ENCODE data around the gene TRAF5.
A peak's percentile ranks its signal among the peaks of the same experiment; 100 is the strongest.
"Not testable (repeated sequence)": the region's sequence is repeated elsewhere in the genome, so short reads cannot be mapped to it uniquely, and the experiment has no call there.

The TRAF5 gene

GRCh38 chr1:211375146-211375818, 48.6 kb downstream of the TRAF5 start:
- H3K27ac ChIP-seq = no peak overlapping the region
- no peak for DNase-seq (ENCODE audit: low read depth, low spot score)

GRCh38 chr1:211375949-211376348, 49.3 kb downstream of the TRAF5 start:
- H3K27ac ChIP-seq = no peak overlapping the region
- no peak for DNase-seq (ENCODE audit: low read depth, low spot score)

GRCh38 chr1:211376807-211377470, 50.3 kb downstream of the TRAF5 start:
- DNase-seq (ENCODE audit: low read depth, low spot score) = no peak
- no peak overlapping the region for H3K27ac ChIP-seq

GRCh38 chr1:211377539-211378450, 51.2 kb downstream of the TRAF5 start:
- no peak for DNase-seq (ENCODE audit: low read depth, low spot score)
- no peak overlapping the region for H3K27ac ChIP-seq

- DNase-seq (ENCODE audit: low read depth, low spot score) = no peak
- no peak overlapping the region for H3K27ac ChIP-seq
Measured at GRCh38 chr1:211378844-211379243, 52.2 kb downstream of the TRAF5 start.

GRCh38 chr1:211379446-211379845, 52.8 kb downstream of the TRAF5 start:
- H3K27ac ChIP-seq = no peak overlapping the region
- no peak for DNase-seq (ENCODE audit: low read depth, low spot score)

GRCh38 chr1:211381481-211382181, 55.0 kb downstream of the TRAF5 start:
- DNase-seq (ENCODE audit: low read depth, low spot score) = no peak
- peak overlapping the region; percentile 86 for H3K27ac ChIP-seq

- peak overlapping the region; percentile 86 for H3K27ac ChIP-seq
- DNase-seq (ENCODE audit: low read depth, low spot score) = no peak
Measured at GRCh38 chr1:211382182-211382713, 55.6 kb downstream of the TRAF5 start.

- DNase-seq (ENCODE audit: low read depth, low spot score) = peak; percentile 46
- peak overlapping the region; percentile 86 for H3K27ac ChIP-seq
Measured at GRCh38 chr1:211382714-211383480, 56.3 kb downstream of the TRAF5 start.

- no peak for DNase-seq (ENCODE audit: low read depth, low spot score)
- H3K27ac ChIP-seq = no peak overlapping the region
Measured at GRCh38 chr1:211384524-211384923, 57.9 kb downstream of the TRAF5 start.

- no peak overlapping the region for H3K27ac ChIP-seq
- DNase-seq (ENCODE audit: low read depth, low spot score) = no peak
Measured at GRCh38 chr1:211386921-211387320, 60.3 kb downstream of the TRAF5 start.

- not testable (repeated sequence) for H3K27ac ChIP-seq; DNase-seq (ENCODE audit: low read depth, low spot score)
Measured at GRCh38 chr1:211390829-211391228, 64.2 kb downstream of the TRAF5 start.

GRCh38 chr1:211393203-211393602, 66.6 kb downstream of the TRAF5 start:
- no peak for DNase-seq (ENCODE audit: low read depth, low spot score)
- no peak overlapping the region for H3K27ac ChIP-seq

- H3K27ac ChIP-seq; DNase-seq (ENCODE audit: low read depth, low spot score): not testable (repeated sequence)
Measured at GRCh38 chr1:211398266-211398930, 71.8 kb downstream of the TRAF5 start.

GRCh38 chr1:211399851-211400393, 73.3 kb downstream of the TRAF5 start:
- H3K27ac ChIP-seq; DNase-seq (ENCODE audit: low read depth, low spot score): not testable (repeated sequence)

GRCh38 chr1:211401751-211402150, 75.1 kb downstream of the TRAF5 start:
- H3K27ac ChIP-seq; DNase-seq (ENCODE audit: low read depth, low spot score): not testable (repeated sequence)

- DNase-seq (ENCODE audit: low read depth, low spot score); H3K27ac ChIP-seq: not testable (repeated sequence)
Measured at GRCh38 chr1:211406086-211406485, 79.5 kb downstream of the TRAF5 start.

- DNase-seq (ENCODE audit: low read depth, low spot score); H3K27ac ChIP-seq: not testable (repeated sequence)
Measured at GRCh38 chr1:211407749-211408148, 81.1 kb downstream of the TRAF5 start.
